ENCODE measurements around the gene PSTPIP2.

- no peak for TF ChIP-seq CREB1 (CRISPR knock-in tag; IDR thresholded peaks at IDR 0.05; ENCODE audit: low read depth)
- no peak for TF ChIP-seq REST (IDR thresholded peaks at IDR 0.05; ENCODE audit: unreplicated experiment)
- no peak for TF ChIP-seq CTCF (conservative IDR thresholded peaks at IDR 0.05; ENCODE audit: low read depth in 2 of 2)
- no peak for TF ChIP-seq POLR2AphosphoS5 (IDR thresholded peaks at IDR 0.05; ENCODE audit: low read depth)
- TF ChIP-seq JUNB (IDR thresholded peaks at IDR 0.05; ENCODE audit: unreplicated experiment): no peak
- no peak for TF ChIP-seq EZH2 (IDR thresholded peaks at IDR 0.05; ENCODE audit: low read depth, unreplicated experiment)
- TF ChIP-seq EZH2phosphoT487 (IDR thresholded peaks at IDR 0.05; ENCODE audit: unreplicated experiment): no peak
- TF ChIP-seq ZNF114 (CRISPR knock-in tag; IDR thresholded peaks at IDR 0.05): no peak
- no peak for TF ChIP-seq NANOG (IDR thresholded peaks at IDR 0.05; ENCODE audit: borderline replicate concordance)
- no peak for TF ChIP-seq ZNF331 (CRISPR knock-in tag; IDR thresholded peaks at IDR 0.05; ENCODE audit: low read depth)
Observed at GRCh38 chr18:46053368-46054095, 18.5 kb downstream of the PSTPIP2 start.
